AG20443 (cell line): ENCODE measurements around the gene ADGRA1.

ENCODE experiments used
- DNase-seq: peaks from one replicate; pipeline ENCODE4 v3.0.0; 2012; ENCODE audit warnings: low spot score, mixed read lengths

ADGRA1 gene

GRCh38 chr10:133076274-133077038, 11.3 kb upstream of the ADGRA1 start:
- no peak for DNase-seq

- DNase-seq, result no peak
Observed at GRCh38 chr10:133079836-133080682, 7.7 kb upstream of the ADGRA1 start.

GRCh38 chr10:133080683-133081040, 7.1 kb upstream of the ADGRA1 start:
- no peak for DNase-seq

GRCh38 chr10:133081636-133082035, 6.1 kb upstream of the ADGRA1 start:
- DNase-seq, result no peak

GRCh38 chr10:133082685-133083421, 4.9 kb upstream of the ADGRA1 start:
- DNase-seq, result no peak

GRCh38 chr10:133083422-133084100, 4.2 kb upstream of the ADGRA1 start:
- no peak for DNase-seq

- no peak for DNase-seq
Observed at GRCh38 chr10:133084491-133084890, 3.2 kb upstream of the ADGRA1 start.

GRCh38 chr10:133085251-133086125, 2.2 kb upstream of the ADGRA1 start:
- no peak for DNase-seq

- DNase-seq, result no peak
Observed at GRCh38 chr10:133086247-133086646, 1.5 kb upstream of the ADGRA1 start.

- DNase-seq, result no peak
Observed at GRCh38 chr10:133087045-133087678, 562 bp upstream of the ADGRA1 start.

GRCh38 chr10:133088179-133088955, 643 bp downstream of the ADGRA1 start:
- DNase-seq, result no peak

GRCh38 chr10:133088956-133089800, 1.5 kb downstream of the ADGRA1 start:
- DNase-seq, result no peak

- DNase-seq, result no peak
Observed at GRCh38 chr10:133090101-133090500, 2.4 kb downstream of the ADGRA1 start.

- DNase-seq, result no peak
Observed at GRCh38 chr10:133090654-133091053, 2.9 kb downstream of the ADGRA1 start.

GRCh38 chr10:133091316-133091715, 3.6 kb downstream of the ADGRA1 start:
- DNase-seq, result no peak

- no peak for DNase-seq
Observed at GRCh38 chr10:133093291-133093690, 5.6 kb downstream of the ADGRA1 start.

- no peak for DNase-seq
Observed at GRCh38 chr10:133094286-133094685, 6.6 kb downstream of the ADGRA1 start.

GRCh38 chr10:133094866-133095265, 7.1 kb downstream of the ADGRA1 start:
- no peak for DNase-seq

GRCh38 chr10:133095586-133095985, 7.9 kb downstream of the ADGRA1 start:
- no peak for DNase-seq
